SK-N-SH (cell line): Measurements from ENCODE around the gene UBE2E2.

Experiments used
- RAD21 ChIP-seq: IDR thresholded peaks from 2 replicates; pipeline ENCODE4 v1.6.1; 2012; ENCODE audit warnings: mild to moderate bottlenecking, low read length
- SIN3A ChIP-seq: IDR thresholded peaks from 2 replicates; pipeline ENCODE4 v1.6.1; 2012; ENCODE audit warnings: low read depth, mild to moderate bottlenecking, low read length, moderate library complexity, borderline replicate concordance
- TF ChIP-seq, protein P1 (sequence below): IDR thresholded peaks from 2 replicates; pipeline ENCODE4 v1.4.0; 2012; ENCODE audit warnings: low read depth, borderline replicate concordance
- TF ChIP-seq, protein P2 (sequence below): IDR thresholded peaks from 2 replicates; pipeline ENCODE4; 2012
- TF ChIP-seq, protein P3 (sequence below): IDR thresholded peaks from 2 replicates; pipeline ENCODE4 v1.4.0; 2012; ENCODE audit warnings: low read depth

DNA sequence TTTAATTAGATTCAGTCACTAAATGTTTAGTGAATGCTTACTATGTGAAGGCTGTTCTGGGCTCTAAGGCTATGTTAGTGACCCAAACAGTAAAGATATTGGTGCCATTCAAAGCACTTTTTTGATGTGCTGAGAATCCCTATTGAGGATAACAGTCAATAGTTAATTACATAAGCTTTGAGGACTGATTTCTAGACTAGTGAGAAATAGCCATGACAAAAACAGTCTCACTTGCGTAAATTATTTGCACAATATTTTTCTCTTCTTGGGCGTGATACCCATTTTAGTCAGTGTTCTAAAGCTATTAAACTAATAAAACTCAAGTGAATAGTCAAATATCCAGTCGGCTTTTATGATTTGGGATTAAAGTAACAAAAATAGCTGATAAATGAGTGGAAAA is 74.6 kb downstream of the UBE2E2 start:
- TF ChIP-seq, protein P1, sequence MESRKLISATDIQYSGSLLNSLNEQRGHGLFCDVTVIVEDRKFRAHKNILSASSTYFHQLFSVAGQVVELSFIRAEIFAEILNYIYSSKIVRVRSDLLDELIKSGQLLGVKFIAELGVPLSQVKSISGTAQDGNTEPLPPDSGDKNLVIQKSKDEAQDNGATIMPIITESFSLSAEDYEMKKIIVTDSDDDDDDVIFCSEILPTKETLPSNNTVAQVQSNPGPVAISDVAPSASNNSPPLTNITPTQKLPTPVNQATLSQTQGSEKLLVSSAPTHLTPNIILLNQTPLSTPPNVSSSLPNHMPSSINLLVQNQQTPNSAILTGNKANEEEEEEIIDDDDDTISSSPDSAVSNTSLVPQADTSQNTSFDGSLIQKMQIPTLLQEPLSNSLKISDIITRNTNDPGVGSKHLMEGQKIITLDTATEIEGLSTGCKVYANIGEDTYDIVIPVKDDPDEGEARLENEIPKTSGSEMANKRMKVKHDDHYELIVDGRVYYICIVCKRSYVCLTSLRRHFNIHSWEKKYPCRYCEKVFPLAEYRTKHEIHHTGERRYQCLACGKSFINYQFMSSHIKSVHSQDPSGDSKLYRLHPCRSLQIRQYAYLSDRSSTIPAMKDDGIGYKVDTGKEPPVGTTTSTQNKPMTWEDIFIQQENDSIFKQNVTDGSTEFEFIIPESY: no peak
- TF ChIP-seq, protein P2, sequence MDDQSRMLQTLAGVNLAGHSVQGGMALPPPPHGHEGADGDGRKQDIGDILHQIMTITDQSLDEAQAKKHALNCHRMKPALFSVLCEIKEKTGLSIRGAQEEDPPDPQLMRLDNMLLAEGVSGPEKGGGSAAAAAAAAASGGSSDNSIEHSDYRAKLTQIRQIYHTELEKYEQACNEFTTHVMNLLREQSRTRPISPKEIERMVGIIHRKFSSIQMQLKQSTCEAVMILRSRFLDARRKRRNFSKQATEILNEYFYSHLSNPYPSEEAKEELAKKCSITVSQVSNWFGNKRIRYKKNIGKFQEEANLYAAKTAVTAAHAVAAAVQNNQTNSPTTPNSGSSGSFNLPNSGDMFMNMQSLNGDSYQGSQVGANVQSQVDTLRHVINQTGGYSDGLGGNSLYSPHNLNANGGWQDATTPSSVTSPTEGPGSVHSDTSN: no peak
- TF ChIP-seq SIN3A (no peak), RAD21 (no peak)
- TF ChIP-seq, protein P3, sequence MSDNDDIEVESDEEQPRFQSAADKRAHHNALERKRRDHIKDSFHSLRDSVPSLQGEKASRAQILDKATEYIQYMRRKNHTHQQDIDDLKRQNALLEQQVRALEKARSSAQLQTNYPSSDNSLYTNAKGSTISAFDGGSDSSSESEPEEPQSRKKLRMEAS: no peak
